Measurements from ENCODE around the gene RAB3D. TPM values are rescaled to one million over a fixed set of nuclear protein-coding genes. Genes with fewer than 3 reads are reported as not detected.

Gene RAB3D
- total and polyA plus RNA-seq, 4 donors: 1.1 to 10.2 (median 5.5) TPM

DNA sequence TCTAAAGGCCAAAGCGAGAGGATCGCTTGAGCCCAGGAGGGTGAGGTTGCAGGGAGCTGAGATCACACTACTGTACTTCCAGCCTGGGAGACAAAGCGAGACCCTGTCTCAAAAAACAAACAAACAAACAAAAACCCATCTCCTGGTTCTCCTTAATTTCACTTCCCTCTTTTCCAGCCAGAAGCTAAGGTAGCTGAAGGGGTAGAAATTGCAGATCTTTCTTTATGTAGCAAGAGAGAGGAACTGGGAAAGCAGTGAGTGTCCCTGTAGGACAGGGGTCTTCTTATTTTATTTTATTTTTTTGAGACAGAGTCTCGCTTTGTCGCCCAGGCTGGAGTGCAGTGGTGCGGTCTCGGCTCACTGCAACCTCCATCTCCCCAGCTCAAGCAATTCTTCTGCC, 48.0 kb downstream of the RAB3D start:
- WGBS: 95% methylated on average over 7 of the region's 7 CpGs

GRCh38 chr19:11290256-11290655, 49.2 kb downstream of the RAB3D start:
- H3K27me3 ChIP-seq (ENCODE audit: control insufficient read depth in 4 of 4, insufficient read depth in 4 of 4, low read length in 3 of 4): no peaks in the 10 kb centered on the region
- no peak for DNase-seq (ENCODE audit: low spot score)
- no peak overlapping the region for H3K27ac ChIP-seq (ENCODE audit: low read depth in 1 of 2, low read length in 2 of 2)
- 92% methylated on average over 4 of the region's 4 CpGs for WGBS
- peaks cover 0 to 9% (median 4%) of the 10 kb centered on the region in 4 donors for H3K4me1 ChIP-seq (ENCODE audit: control insufficient read depth in 4 of 4, insufficient read depth in 4 of 4, low read length in 3 of 4)
- H3K36me3 ChIP-seq (ENCODE audit: control insufficient read depth in 4 of 4, insufficient read depth in 3 of 4, low read depth in 1 of 4, low read length in 3 of 4): no peaks in the 10 kb centered on the region
- H3K4me3 ChIP-seq (ENCODE audit: low read depth in 1 of 3, low read length in 3 of 3): no peak overlapping the region
- no peaks in the 10 kb centered on the region for H3K9me3 ChIP-seq (ENCODE audit: control insufficient read depth in 4 of 4, low read length in 3 of 4)
- H3K9ac ChIP-seq (ENCODE audit: low read depth in 1 of 2, low read length in 2 of 2): no peak overlapping the region
- TF ChIP-seq MAX (IDR thresholded peaks at IDR 0.05) (no peak), FOXA2 (IDR thresholded peaks at IDR 0.05) (no peak), EGR1 (IDR thresholded peaks at IDR 0.05; ENCODE audit: low read depth in 2 of 2) (no peak), REST (IDR thresholded peaks at IDR 0.05) (no peak), YY1 (IDR thresholded peaks at IDR 0.05) (no peak), TAF1 (conservative IDR thresholded peaks at IDR 0.05) (no peak)

More for the DNA sequence above, 48.0 kb downstream of the RAB3D start:
- Histone ChIP-seq H3K27me3 (ENCODE audit: control insufficient read depth in 4 of 4, insufficient read depth in 4 of 4, low read length in 3 of 4) (no peaks in the 10 kb centered on the region), H3K4me1 (ENCODE audit: control insufficient read depth in 4 of 4, insufficient read depth in 4 of 4, low read length in 3 of 4) (peaks cover 0 to 9% (median 4%) of the 10 kb centered on the region in 4 donors), H3K36me3 (ENCODE audit: control insufficient read depth in 4 of 4, insufficient read depth in 3 of 4, low read depth in 1 of 4, low read length in 3 of 4) (no peaks in the 10 kb centered on the region), H3K9ac (ENCODE audit: low read depth in 1 of 2, low read length in 2 of 2) (no peak overlapping the region), H3K9me3 (ENCODE audit: control insufficient read depth in 4 of 4, low read length in 3 of 4) (no peaks in the 10 kb centered on the region), H3K4me3 (ENCODE audit: low read depth in 1 of 3, low read length in 3 of 3) (no peak overlapping the region), H3K27ac (ENCODE audit: low read depth in 1 of 2, low read length in 2 of 2) (no peak overlapping the region)
- TF ChIP-seq SP1 (IDR thresholded peaks at IDR 0.05) (no peak), HNF4A (conservative IDR thresholded peaks at IDR 0.05) (no peak), CTCF (IDR thresholded peaks at IDR 0.05; ENCODE audit: low read depth, low read length, missing input control) (no peak), REST (IDR thresholded peaks at IDR 0.05) (no peak), GABPA (IDR thresholded peaks at IDR 0.05 in 1 of 2, conservative IDR thresholded peaks at IDR 0.05 in 1 of 2) (no peak), EGR1 (IDR thresholded peaks at IDR 0.05; ENCODE audit: low read depth in 2 of 2) (no peak), MAX (IDR thresholded peaks at IDR 0.05) (no peak), NR2F2 (IDR thresholded peaks at IDR 0.05) (no peak), YY1 (IDR thresholded peaks at IDR 0.05) (no peak), FOXA1 (IDR thresholded peaks at IDR 0.05) (no peak), ATF3 (IDR thresholded peaks at IDR 0.05) (no peak), RXRA (IDR thresholded peaks at IDR 0.05) (no peak)
- DNase-seq (ENCODE audit: low spot score): no peak

Measured in liver (tissue), 9 donors.